ENCODE data around the gene CSK. TPM values are rescaled to one million over a fixed set of nuclear protein-coding genes. Genes with fewer than 3 reads are reported as not detected.

The CSK gene
- total and polyA plus RNA-seq, 2 donors from 2014 or later = 18.9 to 58.8 TPM

DNA sequence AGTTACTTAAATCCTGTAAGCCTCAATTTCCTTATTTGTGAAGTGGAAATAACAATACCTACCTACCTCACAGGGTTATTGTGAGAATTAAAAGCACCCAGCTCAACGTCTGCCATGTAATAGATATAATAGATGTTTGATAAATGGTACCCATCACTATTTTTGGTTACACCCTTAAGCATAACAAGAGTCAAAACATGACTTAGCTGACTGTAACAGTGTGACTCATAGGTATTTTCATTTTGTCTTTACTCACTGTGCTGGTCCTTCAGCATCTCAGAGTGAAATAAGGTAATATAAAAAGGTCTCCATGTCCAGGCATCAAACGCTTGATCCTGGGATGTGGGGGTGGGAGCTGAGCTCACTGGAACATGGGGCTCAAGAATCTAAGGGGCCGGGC, 47.6 kb downstream of the CSK start:
- Histone ChIP-seq H3K4me3 (ENCODE audit: low read length in 3 of 3) (no peak overlapping the region), H3K27ac (ENCODE audit: low read depth in 2 of 2, low read length in 2 of 2) (no peak overlapping the region), H3K27me3 (ENCODE audit: control insufficient read depth, insufficient read depth, low read length) (peaks cover 4% of the 10 kb centered on the region), H3K9me3 (ENCODE audit: control insufficient read depth in 2 of 3, insufficient read depth in 1 of 3, low read length in 3 of 3) (no peaks in the 10 kb centered on the region), H3K4me1 (ENCODE audit: control insufficient read depth in 2 of 3, insufficient read depth in 2 of 3, low read depth in 1 of 3, low read length in 3 of 3) (no peaks in the 10 kb centered on the region), H3K36me3 (ENCODE audit: control insufficient read depth in 2 of 3, insufficient read depth in 3 of 3, low read length in 3 of 3) (no peaks in the 10 kb centered on the region), H3K9ac (ENCODE audit: low read length in 3 of 3) (no peak overlapping the region)
- TF ChIP-seq, protein P1, sequence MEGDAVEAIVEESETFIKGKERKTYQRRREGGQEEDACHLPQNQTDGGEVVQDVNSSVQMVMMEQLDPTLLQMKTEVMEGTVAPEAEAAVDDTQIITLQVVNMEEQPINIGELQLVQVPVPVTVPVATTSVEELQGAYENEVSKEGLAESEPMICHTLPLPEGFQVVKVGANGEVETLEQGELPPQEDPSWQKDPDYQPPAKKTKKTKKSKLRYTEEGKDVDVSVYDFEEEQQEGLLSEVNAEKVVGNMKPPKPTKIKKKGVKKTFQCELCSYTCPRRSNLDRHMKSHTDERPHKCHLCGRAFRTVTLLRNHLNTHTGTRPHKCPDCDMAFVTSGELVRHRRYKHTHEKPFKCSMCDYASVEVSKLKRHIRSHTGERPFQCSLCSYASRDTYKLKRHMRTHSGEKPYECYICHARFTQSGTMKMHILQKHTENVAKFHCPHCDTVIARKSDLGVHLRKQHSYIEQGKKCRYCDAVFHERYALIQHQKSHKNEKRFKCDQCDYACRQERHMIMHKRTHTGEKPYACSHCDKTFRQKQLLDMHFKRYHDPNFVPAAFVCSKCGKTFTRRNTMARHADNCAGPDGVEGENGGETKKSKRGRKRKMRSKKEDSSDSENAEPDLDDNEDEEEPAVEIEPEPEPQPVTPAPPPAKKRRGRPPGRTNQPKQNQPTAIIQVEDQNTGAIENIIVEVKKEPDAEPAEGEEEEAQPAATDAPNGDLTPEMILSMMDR (IDR thresholded peaks at IDR 0.05; ENCODE audit: borderline replicate concordance, extremely low read depth, insufficient read depth) = no peak
- intact Hi-C loops (cut with DNase I) = no loop called here
- FAIRE-seq = no peak
- DNase-seq = no peak

DNA sequence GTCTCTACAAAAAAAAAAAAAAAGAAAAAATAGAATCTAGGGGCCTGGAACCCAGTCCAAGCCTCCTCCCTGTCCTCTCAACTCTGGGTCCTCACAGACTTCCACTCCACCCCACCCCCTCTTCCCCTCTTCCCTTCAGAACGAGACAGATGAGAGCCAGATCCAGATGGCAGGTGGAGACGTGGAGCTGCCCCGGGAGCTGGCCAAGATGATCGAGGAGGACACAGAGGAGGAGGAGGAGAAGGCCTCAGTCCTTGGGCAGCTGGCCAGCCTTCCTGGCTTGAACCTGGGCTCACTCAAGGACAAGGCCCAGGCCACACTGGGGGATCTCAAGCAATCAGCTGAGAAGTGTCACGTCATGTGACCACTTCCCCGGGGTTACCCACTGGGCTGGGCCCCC, 48.1 kb downstream of the CSK start:
- intact Hi-C loops (cut with DNase I) = no loop called here
- no peak for FAIRE-seq
- DNase-seq = no peak

DNA sequence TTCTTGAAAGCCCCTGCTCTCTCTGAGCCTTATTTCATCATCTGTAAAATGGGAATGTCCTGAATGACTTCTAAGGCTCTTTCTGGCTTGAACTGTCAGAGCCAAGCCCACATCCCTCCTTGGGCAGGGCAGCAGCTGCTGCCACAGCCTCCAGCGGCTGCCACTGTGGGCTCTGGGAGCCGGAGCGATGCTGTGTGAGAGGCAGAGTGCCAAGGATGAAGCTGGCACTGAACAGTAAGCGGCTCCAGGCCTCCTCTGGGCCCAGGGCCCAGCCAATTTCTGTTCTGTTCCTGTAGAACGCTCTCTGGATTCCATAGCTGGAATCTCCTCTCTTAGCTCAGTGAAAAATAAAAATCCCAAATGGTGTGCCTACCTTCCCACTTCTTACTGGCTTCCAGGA, 49.0 kb downstream of the CSK start:
- TF ChIP-seq, protein P1 (IDR thresholded peaks at IDR 0.05; ENCODE audit: borderline replicate concordance, extremely low read depth, insufficient read depth) = no peak

More for the DNA sequence above, 48.1 kb downstream of the CSK start:
- H3K9ac ChIP-seq (ENCODE audit: low read length in 3 of 3) = no peak overlapping the region
- H3K4me1 ChIP-seq (ENCODE audit: control insufficient read depth in 2 of 3, insufficient read depth in 2 of 3, low read depth in 1 of 3, low read length in 3 of 3) = no peaks in the 10 kb centered on the region
- no peaks in the 10 kb centered on the region for H3K36me3 ChIP-seq (ENCODE audit: control insufficient read depth in 2 of 3, insufficient read depth in 3 of 3, low read length in 3 of 3)
- no peaks in the 10 kb centered on the region for H3K9me3 ChIP-seq (ENCODE audit: control insufficient read depth in 2 of 3, insufficient read depth in 1 of 3, low read length in 3 of 3)
- no peak overlapping the region for H3K4me3 ChIP-seq (ENCODE audit: low read length in 3 of 3)
- no peak overlapping the region for H3K27ac ChIP-seq (ENCODE audit: low read depth in 2 of 2, low read length in 2 of 2)
- TF ChIP-seq, protein P1 (IDR thresholded peaks at IDR 0.05; ENCODE audit: borderline replicate concordance, extremely low read depth, insufficient read depth) = no peak
- H3K27me3 ChIP-seq (ENCODE audit: control insufficient read depth, insufficient read depth, low read length) = peaks cover 4% of the 10 kb centered on the region

More for the DNA sequence above, 49.0 kb downstream of the CSK start:
- Histone ChIP-seq H3K9me3 (ENCODE audit: control insufficient read depth in 2 of 3, insufficient read depth in 1 of 3, low read length in 3 of 3) (no peaks in the 10 kb centered on the region), H3K27me3 (ENCODE audit: control insufficient read depth, insufficient read depth, low read length) (peaks cover 4% of the 10 kb centered on the region), H3K4me1 (ENCODE audit: control insufficient read depth in 2 of 3, insufficient read depth in 2 of 3, low read depth in 1 of 3, low read length in 3 of 3) (no peaks in the 10 kb centered on the region), H3K4me3 (ENCODE audit: low read length in 3 of 3) (no peak overlapping the region), H3K27ac (ENCODE audit: low read depth in 2 of 2, low read length in 2 of 2) (no peak overlapping the region), H3K36me3 (ENCODE audit: control insufficient read depth in 2 of 3, insufficient read depth in 3 of 3, low read length in 3 of 3) (peaks cover 0 to 2% (median 0%) of the 10 kb centered on the region in 3 donors), H3K9ac (ENCODE audit: low read length in 3 of 3) (no peak overlapping the region)
- FAIRE-seq (no peak), DNase-seq (no peak)
- intact Hi-C loops (cut with DNase I) = no loop called here
